ENCODE results near the gene TMEM130. TPM values are rescaled to one million over a fixed set of nuclear protein-coding genes. Genes with fewer than 3 reads are reported as not detected.

The TMEM130 gene
- total and polyA plus RNA-seq, 4 donors: not detected

DNA sequence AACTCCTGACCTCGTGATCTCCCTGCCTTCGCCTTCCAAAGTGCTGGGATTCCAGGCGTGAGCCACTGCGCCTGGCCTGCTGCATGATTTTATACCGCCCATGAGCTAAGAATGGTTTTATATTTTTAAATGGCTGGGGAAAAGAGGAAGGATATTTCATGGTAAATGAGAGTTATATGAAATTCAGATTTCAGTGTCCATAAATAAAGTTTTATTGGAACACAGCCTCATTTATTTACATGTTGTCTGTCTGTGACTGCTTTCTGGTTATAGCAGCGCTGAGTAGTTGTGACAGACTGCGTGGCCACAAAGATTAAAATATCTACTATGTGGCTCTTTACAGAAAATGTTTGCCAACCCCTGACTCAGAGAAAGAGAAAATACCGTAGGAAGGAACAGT, 10.7 kb upstream of the TMEM130 start:
- H3K36me3 ChIP-seq (ENCODE audit: control insufficient read depth in 4 of 4, insufficient read depth in 3 of 4, low read depth in 1 of 4, low read length in 3 of 4): peaks cover 7 to 37% (median 18%) of the 10 kb centered on the region in 4 donors
- no peak overlapping the region for H3K9ac ChIP-seq (ENCODE audit: low read depth in 1 of 2, low read length in 2 of 2)
- no peaks in the 10 kb centered on the region for H3K27me3 ChIP-seq (ENCODE audit: control insufficient read depth in 4 of 4, insufficient read depth in 4 of 4, low read length in 3 of 4)
- no peak for DNase-seq (ENCODE audit: low spot score)
- TF ChIP-seq, protein P1, sequence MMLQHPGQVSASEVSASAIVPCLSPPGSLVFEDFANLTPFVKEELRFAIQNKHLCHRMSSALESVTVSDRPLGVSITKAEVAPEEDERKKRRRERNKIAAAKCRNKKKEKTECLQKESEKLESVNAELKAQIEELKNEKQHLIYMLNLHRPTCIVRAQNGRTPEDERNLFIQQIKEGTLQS (IDR thresholded peaks at IDR 0.05): no peak
- TF ChIP-seq GABPA (IDR thresholded peaks at IDR 0.05 in 1 of 2, conservative IDR thresholded peaks at IDR 0.05 in 1 of 2) (no peak), CTCF (IDR thresholded peaks at IDR 0.05; ENCODE audit: low read depth, low read length, missing input control) (no peak), JUND (IDR thresholded peaks at IDR 0.05) (no peak), HNF4G (IDR thresholded peaks at IDR 0.05) (no peak), HNF4A (conservative IDR thresholded peaks at IDR 0.05) (no peak)
- H3K4me1 ChIP-seq (ENCODE audit: control insufficient read depth in 4 of 4, insufficient read depth in 4 of 4, low read length in 3 of 4): peaks cover 4 to 17% (median 14%) of the 10 kb centered on the region in 4 donors
- H3K27ac ChIP-seq (ENCODE audit: low read depth in 1 of 2, low read length in 2 of 2): no peak overlapping the region
- 96% methylated on average over 8 of the region's 8 CpGs for WGBS
- H3K4me3 ChIP-seq (ENCODE audit: low read depth in 1 of 3, low read length in 3 of 3): no peak overlapping the region
- no peaks in the 10 kb centered on the region for H3K9me3 ChIP-seq (ENCODE audit: control insufficient read depth in 4 of 4, low read length in 3 of 4)

DNA sequence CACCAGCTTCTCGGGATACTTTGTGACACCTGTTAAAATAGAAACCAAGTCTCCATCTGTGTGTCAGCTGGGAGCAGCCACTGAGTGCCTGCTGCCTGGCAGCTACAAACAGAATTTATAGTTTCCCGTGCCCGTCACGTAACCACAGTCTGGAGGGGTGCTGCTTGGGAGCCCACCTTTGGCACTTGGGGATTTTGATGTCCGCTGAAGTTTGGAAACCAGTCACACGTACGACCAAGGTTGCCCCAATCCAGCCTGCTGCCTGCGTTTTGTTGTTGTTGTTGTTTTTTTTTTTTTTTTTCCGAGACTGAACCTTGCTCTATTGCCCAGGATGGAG, 10.1 kb upstream of the TMEM130 start:
- Histone ChIP-seq H3K27me3 (ENCODE audit: control insufficient read depth in 4 of 4, insufficient read depth in 4 of 4, low read length in 3 of 4) (no peaks in the 10 kb centered on the region), H3K27ac (ENCODE audit: low read depth in 1 of 2, low read length in 2 of 2) (peak overlapping the region; percentile 80 to 92), H3K9me3 (ENCODE audit: control insufficient read depth in 4 of 4, low read length in 3 of 4) (no peaks in the 10 kb centered on the region), H3K9ac (ENCODE audit: low read depth in 1 of 2, low read length in 2 of 2) (peak overlapping the region in 1 of 2 donors; percentile 74), H3K4me3 (ENCODE audit: low read depth in 1 of 3, low read length in 3 of 3) (peak overlapping the region; percentile 82 to 99 (median 85)), H3K36me3 (ENCODE audit: control insufficient read depth in 4 of 4, insufficient read depth in 3 of 4, low read depth in 1 of 4, low read length in 3 of 4) (peaks cover 7 to 34% (median 18%) of the 10 kb centered on the region in 4 donors), H3K4me1 (ENCODE audit: control insufficient read depth in 4 of 4, insufficient read depth in 4 of 4, low read length in 3 of 4) (peaks cover 4 to 17% (median 14%) of the 10 kb centered on the region in 4 donors)
- WGBS: 36% methylated on average over 9 of the region's 9 CpGs
- TF ChIP-seq FOXA2 (IDR thresholded peaks at IDR 0.05) (no peak), HNF4G (IDR thresholded peaks at IDR 0.05) (no peak), SP1 (IDR thresholded peaks at IDR 0.05) (no peak), GABPA (IDR thresholded peaks at IDR 0.05 in 1 of 2, conservative IDR thresholded peaks at IDR 0.05 in 1 of 2) (no peak), YY1 (IDR thresholded peaks at IDR 0.05) (no peak), CTCF (IDR thresholded peaks at IDR 0.05; ENCODE audit: low read depth, low read length, missing input control) (no peak), HNF4A (conservative IDR thresholded peaks at IDR 0.05) (no peak), JUND (IDR thresholded peaks at IDR 0.05) (no peak), ZBTB33 (IDR thresholded peaks at IDR 0.05) (no peak), EGR1 (IDR thresholded peaks at IDR 0.05; ENCODE audit: low read depth in 2 of 2) (no peak), RXRA (IDR thresholded peaks at IDR 0.05) (no peak), FOXA1 (IDR thresholded peaks at IDR 0.05) (no peak)
- DNase-seq (ENCODE audit: low spot score): no peak

All from liver (tissue), 9 donors.